Glutamatergic neuron (in vitro differentiated cells): ENCODE data around the gene KRTAP4-5. TPM values are rescaled to one million over a fixed set of nuclear protein-coding genes. Genes with fewer than 3 reads are reported as not detected.
"Not testable (repeated sequence)": the region's sequence is repeated elsewhere in the genome, so short reads cannot be mapped to it uniquely, and the experiment has no call there.

ENCODE experiments used
- DNase-seq: peaks from one replicate; pipeline ENCODE4 v3.0.0; 2022
- H3K27ac Mint-ChIP-seq: one replicate; pipeline ENCODE4 v1.8.0; 2020; ENCODE audit warnings: mild to moderate bottlenecking, mixed read lengths, inconsistent platforms; ENCODE audit not compliant: unreplicated experiment
- H3K27me3 Mint-ChIP-seq: one replicate; pipeline ENCODE4 v1.8.0; 2020; ENCODE audit warnings: mild to moderate bottlenecking, moderate library complexity, mixed read lengths, inconsistent platforms; ENCODE audit not compliant: unreplicated experiment
- H3K36me3 Mint-ChIP-seq: one replicate; pipeline ENCODE4 v1.8.0; 2020; ENCODE audit warnings: mild to moderate bottlenecking, mixed read lengths, inconsistent platforms; ENCODE audit not compliant: unreplicated experiment
- H3K4me1 Mint-ChIP-seq: one replicate; pipeline ENCODE4 v1.8.0; 2020; ENCODE audit warnings: mild to moderate bottlenecking, low read depth, mixed read lengths, inconsistent platforms; ENCODE audit not compliant: unreplicated experiment
- H3K4me3 Mint-ChIP-seq: one replicate; pipeline ENCODE4 v1.8.0; 2020; ENCODE audit warnings: mild to moderate bottlenecking, mixed read lengths, inconsistent platforms; ENCODE audit not compliant: unreplicated experiment
- H3K9me3 Mint-ChIP-seq: one replicate; pipeline ENCODE4 v1.8.0; 2020; ENCODE audit warnings: mild to moderate bottlenecking, moderate library complexity, mixed read lengths, inconsistent platforms; ENCODE audit not compliant: unreplicated experiment
- total RNA-seq: library from RNA; stranded (reverse); fragmentation: NEBNext Ultra II Directional; extraction: Animal tissue kit (Norgen Biotek cat#: 25700); gene quantifications from one replicate; pipeline ENCODE4 v1.2.1, GENCODE V29; 2021; ENCODE audit not compliant: unreplicated experiment
- TF ChIP-seq, protein P1 (sequence below): fragments of 200-600 bp; sonication (generic); IDR thresholded peaks from one replicate; pipeline ENCODE4 v1.5.0; 2021; ENCODE audit not compliant: partially characterized antibody, unreplicated experiment

Gene KRTAP4-5
- total RNA-seq, 1 donor from 2014 or later, result not detected

DNA sequence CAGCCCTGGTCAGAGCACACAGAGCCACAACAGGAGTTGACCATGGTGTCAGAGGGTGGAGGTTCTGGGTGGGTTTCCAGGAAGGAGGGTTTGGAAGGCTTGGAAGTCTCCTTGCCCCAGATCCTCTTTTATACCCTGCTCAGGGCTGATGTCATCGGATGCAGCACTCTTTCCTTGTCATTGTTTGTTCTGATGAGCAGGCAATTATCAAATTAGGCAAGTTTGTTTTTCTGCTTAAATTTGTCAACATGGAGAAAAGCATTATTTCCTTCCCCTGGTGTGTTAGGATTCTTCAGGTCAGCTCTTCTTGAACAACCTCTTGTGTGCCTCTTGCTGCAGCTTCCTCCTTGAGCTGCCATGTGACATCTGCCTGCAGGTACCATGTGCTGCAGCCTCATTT lies 11.0 kb upstream of the KRTAP4-5 start, which contains the start of gene KRTAP4-4:
KRTAP4-4 (minus strand) TSS at position 101 of the 400 bp plus-strand sequence; CDS start at position 44, 57 bp downstream.
- Mint-ChIP-seq H3K9me3 (peaks cover 8% of the 10 kb centered on the region), H3K27me3 (peaks cover 3% of the 10 kb centered on the region), H3K36me3 (no peaks in the 10 kb centered on the region), H3K4me3 (no peak within 1 kb of the TSS), H3K4me1 (no peaks in the 10 kb centered on the region), H3K27ac (peak within 1 kb of the TSS; percentile 41)
- DNase-seq, result no peak
- TF ChIP-seq, protein P1, sequence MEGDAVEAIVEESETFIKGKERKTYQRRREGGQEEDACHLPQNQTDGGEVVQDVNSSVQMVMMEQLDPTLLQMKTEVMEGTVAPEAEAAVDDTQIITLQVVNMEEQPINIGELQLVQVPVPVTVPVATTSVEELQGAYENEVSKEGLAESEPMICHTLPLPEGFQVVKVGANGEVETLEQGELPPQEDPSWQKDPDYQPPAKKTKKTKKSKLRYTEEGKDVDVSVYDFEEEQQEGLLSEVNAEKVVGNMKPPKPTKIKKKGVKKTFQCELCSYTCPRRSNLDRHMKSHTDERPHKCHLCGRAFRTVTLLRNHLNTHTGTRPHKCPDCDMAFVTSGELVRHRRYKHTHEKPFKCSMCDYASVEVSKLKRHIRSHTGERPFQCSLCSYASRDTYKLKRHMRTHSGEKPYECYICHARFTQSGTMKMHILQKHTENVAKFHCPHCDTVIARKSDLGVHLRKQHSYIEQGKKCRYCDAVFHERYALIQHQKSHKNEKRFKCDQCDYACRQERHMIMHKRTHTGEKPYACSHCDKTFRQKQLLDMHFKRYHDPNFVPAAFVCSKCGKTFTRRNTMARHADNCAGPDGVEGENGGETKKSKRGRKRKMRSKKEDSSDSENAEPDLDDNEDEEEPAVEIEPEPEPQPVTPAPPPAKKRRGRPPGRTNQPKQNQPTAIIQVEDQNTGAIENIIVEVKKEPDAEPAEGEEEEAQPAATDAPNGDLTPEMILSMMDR, result no peak

DNA sequence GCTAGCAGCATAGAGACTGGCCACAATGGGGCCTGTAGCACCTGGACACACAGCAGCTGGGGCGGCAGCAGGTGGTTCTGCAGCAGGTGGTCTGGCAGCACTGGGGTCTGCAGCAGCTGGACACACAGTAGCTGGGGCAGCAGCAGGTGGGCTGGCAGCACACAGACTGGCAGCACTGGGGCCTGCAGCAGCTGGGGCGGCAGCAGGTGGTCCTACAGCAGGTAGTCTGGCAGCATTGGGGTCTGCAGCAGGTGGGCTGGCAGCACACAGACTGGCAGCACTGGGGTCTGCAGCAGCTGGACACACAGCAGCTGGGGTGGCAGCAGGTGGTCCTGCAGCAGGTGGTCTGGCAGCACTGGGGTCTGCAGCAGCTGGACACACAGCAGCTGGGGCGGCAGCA lies 10.6 kb upstream of the KRTAP4-5 start:
- H3K9me3 Mint-ChIP-seq, H3K4me3 Mint-ChIP-seq, H3K36me3 Mint-ChIP-seq, H3K27ac Mint-ChIP-seq, H3K4me1 Mint-ChIP-seq, H3K27me3 Mint-ChIP-seq: not testable (repeated sequence)
- peak; percentile 26 for DNase-seq

DNA sequence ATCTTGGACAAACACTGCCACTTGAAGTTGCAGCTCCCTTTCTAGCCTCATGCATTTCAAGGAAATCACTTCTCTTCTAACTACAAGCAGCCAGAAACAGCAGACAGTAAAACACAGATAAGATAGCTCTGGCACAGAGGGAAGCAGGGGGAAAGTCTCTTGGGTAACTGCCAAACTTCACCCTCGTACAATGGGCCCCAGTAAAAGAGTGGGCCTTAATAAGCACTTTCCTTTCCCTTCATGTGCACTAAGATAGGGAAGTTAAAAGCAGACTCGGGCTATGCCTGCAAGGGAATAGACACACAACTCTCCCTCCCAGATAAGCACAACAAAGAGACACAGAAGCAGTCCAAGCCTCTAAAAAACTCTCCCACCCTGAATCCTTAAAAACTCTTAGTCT lies 4.2 kb upstream of the KRTAP4-5 start:
- Mint-ChIP-seq H3K36me3 (peaks cover 4% of the 10 kb centered on the region), H3K27me3 (peaks cover 8% of the 10 kb centered on the region), H3K4me3 (no peak overlapping the region), H3K9me3 (peaks cover 5% of the 10 kb centered on the region), H3K4me1 (no peaks in the 10 kb centered on the region), H3K27ac (no peak overlapping the region)
- TF ChIP-seq, protein P1, result no peak
- DNase-seq, result no peak

DNA sequence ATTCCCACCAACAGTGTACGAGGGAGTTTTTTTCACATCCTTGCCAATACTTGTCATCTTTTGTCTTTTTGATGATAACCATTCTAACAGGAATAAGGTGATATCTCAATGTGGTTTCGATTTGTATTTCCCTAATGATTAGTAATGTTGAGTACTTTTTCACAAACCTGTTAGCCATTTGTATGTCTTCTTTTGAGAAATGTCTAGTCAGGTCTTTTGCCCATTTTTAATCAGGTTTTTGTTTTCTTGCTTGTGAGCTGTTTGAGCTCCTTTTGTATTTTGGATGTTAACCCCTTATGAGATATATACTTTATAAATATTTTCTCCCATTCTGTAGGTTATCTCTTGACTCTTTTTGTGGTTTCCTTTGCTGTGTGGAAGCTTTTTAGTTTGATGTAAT lies 1.9 kb upstream of the KRTAP4-5 start:
- Mint-ChIP-seq H3K9me3 (peaks cover 8% of the 10 kb centered on the region), H3K4me3 (no peak overlapping the region), H3K36me3 (peaks cover 4% of the 10 kb centered on the region), H3K27me3 (peaks cover 8% of the 10 kb centered on the region), H3K27ac (no peak overlapping the region), H3K4me1 (no peaks in the 10 kb centered on the region)
- TF ChIP-seq, protein P1, result no peak
- DNase-seq, result no peak

DNA sequence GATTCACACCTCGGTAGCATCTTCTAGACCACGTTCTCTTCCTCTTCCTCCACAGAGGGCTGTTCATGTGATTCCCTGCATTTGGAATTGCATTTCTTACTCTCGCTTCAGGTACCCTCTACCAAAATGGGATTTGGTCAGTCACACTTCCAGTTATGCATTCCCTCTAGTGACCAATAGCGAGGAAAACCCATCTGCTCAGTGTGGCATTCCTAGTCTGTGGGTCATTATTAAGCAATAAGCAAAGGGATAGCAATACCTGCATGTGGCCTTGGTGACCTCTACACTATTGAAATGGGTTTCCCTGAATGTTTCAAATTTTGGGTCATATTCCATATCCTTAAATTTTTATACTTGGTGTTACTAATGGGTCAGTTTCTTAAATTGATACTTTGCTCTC lies 401 bp upstream of the KRTAP4-5 start:
- no peak for DNase-seq
- no peak overlapping the region for H3K4me3 Mint-ChIP-seq
- peaks cover 4% of the 10 kb centered on the region for H3K36me3 Mint-ChIP-seq
- H3K27me3 Mint-ChIP-seq, result peaks cover 8% of the 10 kb centered on the region
- no peak overlapping the region for H3K27ac Mint-ChIP-seq
- peaks cover 8% of the 10 kb centered on the region for H3K9me3 Mint-ChIP-seq
- TF ChIP-seq, protein P1, result no peak
- no peaks in the 10 kb centered on the region for H3K4me1 Mint-ChIP-seq

DNA sequence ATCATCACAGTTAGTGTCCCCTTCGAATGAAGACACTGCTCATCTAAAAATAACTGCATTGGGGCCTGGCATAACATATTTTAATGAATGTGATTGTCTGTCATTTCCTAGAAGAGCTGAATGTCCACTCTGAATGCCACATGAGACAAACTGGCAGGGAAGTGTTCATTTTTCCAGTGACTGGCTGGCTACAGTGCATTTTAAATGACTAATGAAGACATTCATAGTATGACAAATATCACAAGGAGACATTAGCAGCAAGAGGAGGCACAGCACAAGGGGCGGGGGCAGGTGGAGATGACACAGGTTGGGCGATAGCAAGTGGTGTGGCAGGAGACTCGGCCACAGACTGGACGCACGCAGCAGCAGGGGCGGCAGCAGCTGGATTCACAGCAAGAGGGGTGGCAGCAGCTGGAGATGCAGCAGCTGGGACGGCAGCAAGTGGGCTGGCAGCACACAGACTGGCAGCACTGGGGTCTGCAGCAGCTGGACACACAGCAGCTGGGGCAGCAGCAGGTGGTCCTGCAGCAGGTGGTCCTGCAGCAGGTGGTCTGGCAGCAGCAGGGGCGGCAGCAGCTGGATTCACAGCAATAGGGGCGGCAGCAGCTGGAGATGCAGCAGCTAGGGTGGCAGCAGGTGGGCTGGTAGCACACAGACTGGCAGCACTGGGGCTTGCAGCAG lies 514 bp downstream of the KRTAP4-5 start:
- H3K9me3 Mint-ChIP-seq, H3K4me1 Mint-ChIP-seq, H3K36me3 Mint-ChIP-seq, H3K27me3 Mint-ChIP-seq, H3K4me3 Mint-ChIP-seq: not testable (repeated sequence)
- peak; percentile 22 for DNase-seq
- peak overlapping the region; percentile 23 for H3K27ac Mint-ChIP-seq
